ENCODE results near the gene SLC2A13. TPM values are rescaled to one million over a fixed set of nuclear protein-coding genes. Genes with fewer than 3 reads are reported as not detected.

Gene SLC2A13
- total RNA-seq, 1 experiment from 2014 or later = 15.3 TPM

DNA sequence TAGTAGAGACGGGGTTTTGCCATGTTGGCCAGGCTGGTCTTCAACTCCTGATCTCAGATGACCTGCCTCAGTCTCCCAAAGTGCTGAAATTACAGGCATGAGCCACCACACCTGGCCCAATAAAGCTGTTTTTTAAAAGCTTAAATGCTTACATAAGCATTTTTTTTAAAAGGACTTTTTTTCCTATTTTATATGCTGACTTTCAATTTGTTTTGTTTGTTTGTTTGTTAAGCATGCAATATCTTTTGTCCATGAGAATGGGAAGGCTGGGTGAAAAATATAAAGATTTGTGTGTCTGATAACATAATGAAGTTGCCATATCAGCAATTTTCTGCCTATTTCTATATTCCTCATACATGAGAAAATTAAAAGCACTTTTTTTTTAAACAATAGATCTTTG is 17.0 kb upstream of the SLC2A13 start:
- Mint-ChIP-seq H3K27me3 (ENCODE audit: low read depth) (no peaks in the 10 kb centered on the region; the same call in 1 of the 2 replicates), H3K9me3 (peaks cover 2% of the 10 kb centered on the region; the same call in 1 of the 2 replicates), H3K4me3 (no peak overlapping the region), H3K36me3 (peaks cover under 1% of the 10 kb centered on the region), H3K27ac (no peak overlapping the region), H3K4me1 (no peaks in the 10 kb centered on the region)
- no peak for DNase-seq (ENCODE audit: low spot score)
- TF ChIP-seq, protein P1, sequence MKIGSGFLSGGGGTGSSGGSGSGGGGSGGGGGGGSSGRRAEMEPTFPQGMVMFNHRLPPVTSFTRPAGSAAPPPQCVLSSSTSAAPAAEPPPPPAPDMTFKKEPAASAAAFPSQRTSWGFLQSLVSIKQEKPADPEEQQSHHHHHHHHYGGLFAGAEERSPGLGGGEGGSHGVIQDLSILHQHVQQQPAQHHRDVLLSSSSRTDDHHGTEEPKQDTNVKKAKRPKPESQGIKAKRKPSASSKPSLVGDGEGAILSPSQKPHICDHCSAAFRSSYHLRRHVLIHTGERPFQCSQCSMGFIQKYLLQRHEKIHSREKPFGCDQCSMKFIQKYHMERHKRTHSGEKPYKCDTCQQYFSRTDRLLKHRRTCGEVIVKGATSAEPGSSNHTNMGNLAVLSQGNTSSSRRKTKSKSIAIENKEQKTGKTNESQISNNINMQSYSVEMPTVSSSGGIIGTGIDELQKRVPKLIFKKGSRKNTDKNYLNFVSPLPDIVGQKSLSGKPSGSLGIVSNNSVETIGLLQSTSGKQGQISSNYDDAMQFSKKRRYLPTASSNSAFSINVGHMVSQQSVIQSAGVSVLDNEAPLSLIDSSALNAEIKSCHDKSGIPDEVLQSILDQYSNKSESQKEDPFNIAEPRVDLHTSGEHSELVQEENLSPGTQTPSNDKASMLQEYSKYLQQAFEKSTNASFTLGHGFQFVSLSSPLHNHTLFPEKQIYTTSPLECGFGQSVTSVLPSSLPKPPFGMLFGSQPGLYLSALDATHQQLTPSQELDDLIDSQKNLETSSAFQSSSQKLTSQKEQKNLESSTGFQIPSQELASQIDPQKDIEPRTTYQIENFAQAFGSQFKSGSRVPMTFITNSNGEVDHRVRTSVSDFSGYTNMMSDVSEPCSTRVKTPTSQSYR (CRISPR knock-in tag; IDR thresholded peaks at IDR 0.05) = no peak
- TF ChIP-seq, protein P2, sequence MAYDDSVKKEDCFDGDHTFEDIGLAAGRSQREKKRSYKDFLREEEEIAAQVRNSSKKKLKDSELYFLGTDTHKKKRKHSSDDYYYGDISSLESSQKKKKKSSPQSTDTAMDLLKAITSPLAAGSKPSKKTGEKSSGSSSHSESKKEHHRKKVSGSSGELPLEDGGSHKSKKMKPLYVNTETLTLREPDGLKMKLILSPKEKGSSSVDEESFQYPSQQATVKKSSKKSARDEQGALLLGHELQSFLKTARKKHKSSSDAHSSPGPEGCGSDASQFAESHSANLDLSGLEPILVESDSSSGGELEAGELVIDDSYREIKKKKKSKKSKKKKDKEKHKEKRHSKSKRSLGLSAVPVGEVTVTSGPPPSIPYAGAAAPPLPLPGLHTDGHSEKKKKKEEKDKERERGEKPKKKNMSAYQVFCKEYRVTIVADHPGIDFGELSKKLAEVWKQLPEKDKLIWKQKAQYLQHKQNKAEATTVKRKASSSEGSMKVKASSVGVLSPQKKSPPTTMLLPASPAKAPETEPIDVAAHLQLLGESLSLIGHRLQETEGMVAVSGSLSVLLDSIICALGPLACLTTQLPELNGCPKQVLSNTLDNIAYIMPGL (CRISPR knock-in tag; IDR thresholded peaks at IDR 0.05) = no peak
- no peak for TF ChIP-seq ZNF396 (CRISPR knock-in tag; IDR thresholded peaks at IDR 0.05; ENCODE audit: borderline replicate concordance)
- TF ChIP-seq FOXK1 (CRISPR knock-in tag; IDR thresholded peaks at IDR 0.05) = no peak
- TF ChIP-seq NR1H2 (CRISPR knock-in tag; IDR thresholded peaks at IDR 0.05) = no peak
- TF ChIP-seq ZNF263 (CRISPR knock-in tag; IDR thresholded peaks at IDR 0.05; ENCODE audit: low read depth) = no peak
- TF ChIP-seq, protein P3, sequence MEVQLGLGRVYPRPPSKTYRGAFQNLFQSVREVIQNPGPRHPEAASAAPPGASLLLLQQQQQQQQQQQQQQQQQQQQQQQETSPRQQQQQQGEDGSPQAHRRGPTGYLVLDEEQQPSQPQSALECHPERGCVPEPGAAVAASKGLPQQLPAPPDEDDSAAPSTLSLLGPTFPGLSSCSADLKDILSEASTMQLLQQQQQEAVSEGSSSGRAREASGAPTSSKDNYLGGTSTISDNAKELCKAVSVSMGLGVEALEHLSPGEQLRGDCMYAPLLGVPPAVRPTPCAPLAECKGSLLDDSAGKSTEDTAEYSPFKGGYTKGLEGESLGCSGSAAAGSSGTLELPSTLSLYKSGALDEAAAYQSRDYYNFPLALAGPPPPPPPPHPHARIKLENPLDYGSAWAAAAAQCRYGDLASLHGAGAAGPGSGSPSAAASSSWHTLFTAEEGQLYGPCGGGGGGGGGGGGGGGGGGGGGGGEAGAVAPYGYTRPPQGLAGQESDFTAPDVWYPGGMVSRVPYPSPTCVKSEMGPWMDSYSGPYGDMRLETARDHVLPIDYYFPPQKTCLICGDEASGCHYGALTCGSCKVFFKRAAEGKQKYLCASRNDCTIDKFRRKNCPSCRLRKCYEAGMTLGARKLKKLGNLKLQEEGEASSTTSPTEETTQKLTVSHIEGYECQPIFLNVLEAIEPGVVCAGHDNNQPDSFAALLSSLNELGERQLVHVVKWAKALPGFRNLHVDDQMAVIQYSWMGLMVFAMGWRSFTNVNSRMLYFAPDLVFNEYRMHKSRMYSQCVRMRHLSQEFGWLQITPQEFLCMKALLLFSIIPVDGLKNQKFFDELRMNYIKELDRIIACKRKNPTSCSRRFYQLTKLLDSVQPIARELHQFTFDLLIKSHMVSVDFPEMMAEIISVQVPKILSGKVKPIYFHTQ (CRISPR knock-in tag; IDR thresholded peaks at IDR 0.05) = no peak
- TF ChIP-seq ZNF138 (CRISPR knock-in tag; conservative IDR thresholded peaks at IDR 0.05) = no peak
- no peak for TF ChIP-seq ZNF121 (CRISPR knock-in tag; IDR thresholded peaks at IDR 0.05)
- TF ChIP-seq, protein P4, sequence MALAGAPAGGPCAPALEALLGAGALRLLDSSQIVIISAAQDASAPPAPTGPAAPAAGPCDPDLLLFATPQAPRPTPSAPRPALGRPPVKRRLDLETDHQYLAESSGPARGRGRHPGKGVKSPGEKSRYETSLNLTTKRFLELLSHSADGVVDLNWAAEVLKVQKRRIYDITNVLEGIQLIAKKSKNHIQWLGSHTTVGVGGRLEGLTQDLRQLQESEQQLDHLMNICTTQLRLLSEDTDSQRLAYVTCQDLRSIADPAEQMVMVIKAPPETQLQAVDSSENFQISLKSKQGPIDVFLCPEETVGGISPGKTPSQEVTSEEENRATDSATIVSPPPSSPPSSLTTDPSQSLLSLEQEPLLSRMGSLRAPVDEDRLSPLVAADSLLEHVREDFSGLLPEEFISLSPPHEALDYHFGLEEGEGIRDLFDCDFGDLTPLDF (CRISPR knock-in tag; IDR thresholded peaks at IDR 0.05) = no peak
- TF ChIP-seq ZNF232 (CRISPR knock-in tag; IDR thresholded peaks at IDR 0.05) = no peak
- TF ChIP-seq, protein P5, sequence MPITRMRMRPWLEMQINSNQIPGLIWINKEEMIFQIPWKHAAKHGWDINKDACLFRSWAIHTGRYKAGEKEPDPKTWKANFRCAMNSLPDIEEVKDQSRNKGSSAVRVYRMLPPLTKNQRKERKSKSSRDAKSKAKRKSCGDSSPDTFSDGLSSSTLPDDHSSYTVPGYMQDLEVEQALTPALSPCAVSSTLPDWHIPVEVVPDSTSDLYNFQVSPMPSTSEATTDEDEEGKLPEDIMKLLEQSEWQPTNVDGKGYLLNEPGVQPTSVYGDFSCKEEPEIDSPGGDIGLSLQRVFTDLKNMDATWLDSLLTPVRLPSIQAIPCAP (CRISPR knock-in tag; IDR thresholded peaks at IDR 0.05) = no peak
- no peak for TF ChIP-seq TEAD1 (CRISPR knock-in tag; IDR thresholded peaks at IDR 0.05)
- CTCF ChIA-PET = no interaction called here
- no peak for ATAC-seq
- POLR2A ChIA-PET = no interaction called here

DNA sequence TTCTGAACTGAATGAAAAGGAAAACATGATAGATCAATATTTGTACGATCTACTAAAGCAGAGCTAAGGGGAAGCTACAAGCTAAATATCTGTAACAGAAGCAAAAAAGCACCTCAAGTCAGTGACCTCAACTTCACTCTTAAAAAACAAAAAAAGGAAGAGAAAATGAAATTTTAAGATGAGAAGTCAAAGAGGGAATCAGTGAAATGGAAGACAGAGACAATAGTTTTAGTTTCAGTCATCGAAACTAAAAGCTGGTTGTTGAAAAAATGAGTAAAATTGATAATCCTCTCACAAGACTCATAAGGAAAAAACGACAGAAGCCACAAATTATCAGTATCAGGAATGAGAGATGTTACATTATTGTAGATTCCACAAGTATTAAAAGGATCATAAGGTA is 11.9 kb upstream of the SLC2A13 start:
- ATAC-seq (no peak), DNase-seq (ENCODE audit: low spot score) (no peak)
- Mint-ChIP-seq H3K36me3 (no peaks in the 10 kb centered on the region), H3K27me3 (ENCODE audit: low read depth) (no peaks in the 10 kb centered on the region; the same call in 1 of the 2 replicates), H3K9me3 (0 out of 2 replicates have a peak, but pooled peaks cover 7% of the 10 kb centered on the region), H3K4me3 (no peak overlapping the region), H3K27ac (no peak overlapping the region), H3K4me1 (no peaks in the 10 kb centered on the region)
- POLR2A ChIA-PET = no interaction called here
- TF ChIP-seq FOXP1 (CRISPR knock-in tag; IDR thresholded peaks at IDR 0.05; ENCODE audit: borderline replicate concordance) (no peak), HMGA2 (CRISPR knock-in tag; IDR thresholded peaks at IDR 0.05) (no peak), GRHL2 (CRISPR knock-in tag; IDR thresholded peaks at IDR 0.05; ENCODE audit: insufficient replicate concordance, severe bottlenecking) (no peak)
- CTCF ChIA-PET = interaction anchor here (0.8 to 2.0 kb wide), 2 partner anchors 12 to 107 kb away, joined by 3 to 6 read pairs; partner anchors contain the start of gene SLC2A13
